GM12878 (cell line): ENCODE results near the gene FNDC3B. TPM values are rescaled to one million over a fixed set of nuclear protein-coding genes. Genes with fewer than 3 reads are reported as not detected.

Experiments used
- ATF7 ChIP-seq: fragments of 450-650 bp; IDR thresholded peaks from 2 replicates; pipeline ENCODE4 v1.6.1; 2016; ENCODE audit warnings: low read depth, mild to moderate bottlenecking
- BCL11A ChIP-seq: IDR thresholded peaks from 2 replicates; pipeline ENCODE4 v1.6.1; 2011; ENCODE audit warnings: low read depth, low read length
- CHD2 ChIP-seq: IDR thresholded peaks from 2 replicates; pipeline ENCODE4 v1.6.1; 2011; ENCODE audit warnings: low read depth, low read length, improper control_type of control experiment, borderline replicate concordance
- E2F4 ChIP-seq: IDR thresholded peaks from 2 replicates; pipeline ENCODE4 v1.6.1; 2012; ENCODE audit warnings: low read depth, low read length, improper control_type of control experiment
- FOXK2 ChIP-seq: fragments of 450-650 bp; IDR thresholded peaks from 2 replicates; pipeline ENCODE4 v1.6.1; 2017; ENCODE audit warnings: mild to moderate bottlenecking, moderate library complexity
- IRF5 ChIP-seq: fragments of 450-650 bp; IDR thresholded peaks from 2 replicates; pipeline ENCODE4 v1.6.1; 2017; ENCODE audit warnings: borderline replicate concordance
- MYC ChIP-seq: IDR thresholded peaks from 2 replicates; pipeline ENCODE4 v1.6.1; 2011; ENCODE audit warnings: mild to moderate bottlenecking, low read length, moderate library complexity, inconsistent platforms; ENCODE audit not compliant: insufficient read depth, insufficient replicate concordance, insufficient read length, severe bottlenecking
- NR2C1 ChIP-seq: fragments of 450-650 bp; IDR thresholded peaks from 2 replicates; pipeline ENCODE4 v1.6.1; 2017; ENCODE audit warnings: antibody characterized with exemption, mild to moderate bottlenecking, moderate library complexity
- PKNOX1 ChIP-seq: fragments of 450-650 bp; IDR thresholded peaks from 2 replicates; pipeline ENCODE4 v1.6.1; 2016; ENCODE audit warnings: mild to moderate bottlenecking
- RAD21 ChIP-seq: IDR thresholded peaks from 2 replicates; pipeline ENCODE4 v1.6.1; 2011; ENCODE audit warnings: mild to moderate bottlenecking, low read depth, low read length, moderate library complexity; ENCODE audit not compliant: insufficient read depth
- RCOR1 ChIP-seq: conservative IDR thresholded peaks from 2 replicates; pipeline ENCODE4 v1.6.1; 2012; ENCODE audit warnings: low read depth, low read length, improper control_type of control experiment
- RELA ChIP-seq: fragments of 450-650 bp; IDR thresholded peaks from 2 replicates; pipeline ENCODE4 v1.8.0; 2014; ENCODE audit warnings: borderline replicate concordance; ENCODE audit not compliant: partially characterized antibody
- RUNX3 ChIP-seq: IDR thresholded peaks from 2 replicates; pipeline ENCODE4 v1.6.1; 2012; ENCODE audit warnings: low read length, inconsistent platforms
- SMAD1 ChIP-seq: fragments of 450-650 bp; IDR thresholded peaks from 2 replicates; pipeline ENCODE4 v1.6.1; 2018; ENCODE audit warnings: mild to moderate bottlenecking, low read depth; ENCODE audit not compliant: partially characterized antibody
- SMAD5 ChIP-seq: IDR thresholded peaks from 2 replicates; pipeline ENCODE4 v1.6.1; 2016; ENCODE audit warnings: antibody characterized with exemption, low read depth
- SMARCA5 ChIP-seq: fragments of 450-650 bp; IDR thresholded peaks from 2 replicates; pipeline ENCODE4 v1.6.1; 2017; ENCODE audit warnings: mild to moderate bottlenecking
- SRF ChIP-seq, 2 experiments: IDR thresholded peaks; 2 replicates each; pipeline ENCODE4 v1.6.1; 2011; ENCODE audit warnings: low read depth in 2 of 2, low read length in 2 of 2, mild to moderate bottlenecking in 1 of 2, moderate library complexity in 1 of 2
- STAT3 ChIP-seq: IDR thresholded peaks from 2 replicates; pipeline ENCODE4 v1.6.1; 2011; ENCODE audit warnings: low read depth, low read length, improper control_type of control experiment
- TARDBP ChIP-seq: IDR thresholded peaks from 2 replicates; pipeline ENCODE4 v1.6.1; 2016; ENCODE audit warnings: borderline replicate concordance
- TCF7 ChIP-seq: IDR thresholded peaks from 2 replicates; pipeline ENCODE4 v1.6.1; 2014; ENCODE audit warnings: antibody characterized with exemption, borderline replicate concordance
- USF2 ChIP-seq: IDR thresholded peaks from 2 replicates; pipeline ENCODE4 v1.6.1; 2011; ENCODE audit warnings: low read depth, low read length, improper control_type of control experiment, borderline replicate concordance
- YY1 ChIP-seq: IDR thresholded peaks from 2 replicates; pipeline ENCODE4 v1.6.1; 2011; ENCODE audit warnings: low read depth, mild to moderate bottlenecking, low read length
- ZNF384 ChIP-seq: IDR thresholded peaks from 2 replicates; pipeline ENCODE4 v1.6.1; 2012; ENCODE audit warnings: low read depth, mild to moderate bottlenecking, low read length, improper control_type of control experiment, borderline replicate concordance
- ZNF622 ChIP-seq: fragments of 450-650 bp; IDR thresholded peaks from 2 replicates; pipeline ENCODE4 v1.6.1; 2017; ENCODE audit warnings: mild to moderate bottlenecking, inconsistent platforms
- polyA plus RNA-seq, 11 experiments: library from polyadenylated mRNA; depleted of rRNA in 4 of 11; unstranded in 6 of 11; stranded (reverse) in 5 of 11; fragments of >200 nt; fragmentation: Nextera tagmentation in 4 of 11; fragmentation: Illumina TruSeq in 1 of 11; extraction: Ambion mirVana in 4 of 11; extraction: Trizol in 1 of 11; gene quantifications; 1 replicate in 1 of 11; 2 replicates in 10 of 11; pipeline versions ENCODE4 v1.2.1 to v1.2.3, GENCODE V29; 2011 to 2016; ENCODE audit warnings: inconsistent platforms in 2 of 11, missing spikeins in 2 of 11, low read depth in 1 of 11
- total RNA-seq, 4 experiments: library from RNA; depleted of rRNA in 3 of 4; stranded (reverse); fragments of >200 nt in 3 of 4; fragmentation: Illumina TruSeq in 1 of 4; extraction: Trizol in 1 of 4; gene quantifications; 2 replicates each; pipeline versions ENCODE4 v1.2.1 to v1.2.3, GENCODE V29; 2013 to 2021
- TF ChIP-seq, protein P1 (sequence below): fragments of 450-650 bp; conservative IDR thresholded peaks from 2 replicates; pipeline ENCODE4 v1.6.1; 2017; ENCODE audit warnings: mild to moderate bottlenecking, moderate library complexity
- TF ChIP-seq, protein P2 (sequence below): IDR thresholded peaks from 2 replicates; pipeline ENCODE4 v1.6.1; 2012; ENCODE audit warnings: low read depth, low read length, improper control_type of control experiment

The FNDC3B gene
- total and polyA plus RNA-seq, 10 of the 15 experiments (the other 5 are each of a cell fraction or from before 2014, with no cell fraction given): 7.9 to 35.0 (median 18.5) TPM

- no peak for TF ChIP-seq STAT3
- TF ChIP-seq IRF5: no peak
- no peak for TF ChIP-seq ZNF622
- no peak for TF ChIP-seq CHD2
- TF ChIP-seq FOXK2: no peak
- no peak for TF ChIP-seq RCOR1
- TF ChIP-seq ATF7: no peak
- 0 out of 2 replicates have a peak, but pooled peaks have one; percentile 16 for TF ChIP-seq BCL11A
- no peak for TF ChIP-seq TARDBP
- no peak for TF ChIP-seq YY1
- peak; percentile 82 for TF ChIP-seq RUNX3
- no peak for TF ChIP-seq RELA
- TF ChIP-seq MYC: no peak
- TF ChIP-seq SMAD1: no peak
- TF ChIP-seq SRF (IDR thresholded peaks at IDR 0.05; ENCODE audit: low read depth in 2 of 2, low read length in 2 of 2): no peak
- no peak for TF ChIP-seq USF2
- no peak for TF ChIP-seq RAD21
- TF ChIP-seq, protein P1, sequence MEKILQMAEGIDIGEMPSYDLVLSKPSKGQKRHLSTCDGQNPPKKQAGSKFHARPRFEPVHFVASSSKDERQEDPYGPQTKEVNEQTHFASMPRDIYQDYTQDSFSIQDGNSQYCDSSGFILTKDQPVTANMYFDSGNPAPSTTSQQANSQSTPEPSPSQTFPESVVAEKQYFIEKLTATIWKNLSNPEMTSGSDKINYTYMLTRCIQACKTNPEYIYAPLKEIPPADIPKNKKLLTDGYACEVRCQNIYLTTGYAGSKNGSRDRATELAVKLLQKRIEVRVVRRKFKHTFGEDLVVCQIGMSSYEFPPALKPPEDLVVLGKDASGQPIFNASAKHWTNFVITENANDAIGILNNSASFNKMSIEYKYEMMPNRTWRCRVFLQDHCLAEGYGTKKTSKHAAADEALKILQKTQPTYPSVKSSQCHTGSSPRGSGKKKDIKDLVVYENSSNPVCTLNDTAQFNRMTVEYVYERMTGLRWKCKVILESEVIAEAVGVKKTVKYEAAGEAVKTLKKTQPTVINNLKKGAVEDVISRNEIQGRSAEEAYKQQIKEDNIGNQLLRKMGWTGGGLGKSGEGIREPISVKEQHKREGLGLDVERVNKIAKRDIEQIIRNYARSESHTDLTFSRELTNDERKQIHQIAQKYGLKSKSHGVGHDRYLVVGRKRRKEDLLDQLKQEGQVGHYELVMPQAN: no peak
- no peak for TF ChIP-seq PKNOX1
- TF ChIP-seq SMARCA5: no peak
- TF ChIP-seq TCF7: 0 out of 2 replicates have a peak, but pooled peaks have one; percentile 56
- no peak for TF ChIP-seq E2F4
- TF ChIP-seq, protein P2, sequence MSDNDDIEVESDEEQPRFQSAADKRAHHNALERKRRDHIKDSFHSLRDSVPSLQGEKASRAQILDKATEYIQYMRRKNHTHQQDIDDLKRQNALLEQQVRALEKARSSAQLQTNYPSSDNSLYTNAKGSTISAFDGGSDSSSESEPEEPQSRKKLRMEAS: no peak
- TF ChIP-seq NR2C1: no peak
- TF ChIP-seq SMAD5: no peak
- TF ChIP-seq ZNF384: no peak
Measured at GRCh38 chr3:172101107-172101506, 61.7 kb downstream of the FNDC3B start (continued).
